Measurements from ENCODE around the gene FHAD1.

DNA sequence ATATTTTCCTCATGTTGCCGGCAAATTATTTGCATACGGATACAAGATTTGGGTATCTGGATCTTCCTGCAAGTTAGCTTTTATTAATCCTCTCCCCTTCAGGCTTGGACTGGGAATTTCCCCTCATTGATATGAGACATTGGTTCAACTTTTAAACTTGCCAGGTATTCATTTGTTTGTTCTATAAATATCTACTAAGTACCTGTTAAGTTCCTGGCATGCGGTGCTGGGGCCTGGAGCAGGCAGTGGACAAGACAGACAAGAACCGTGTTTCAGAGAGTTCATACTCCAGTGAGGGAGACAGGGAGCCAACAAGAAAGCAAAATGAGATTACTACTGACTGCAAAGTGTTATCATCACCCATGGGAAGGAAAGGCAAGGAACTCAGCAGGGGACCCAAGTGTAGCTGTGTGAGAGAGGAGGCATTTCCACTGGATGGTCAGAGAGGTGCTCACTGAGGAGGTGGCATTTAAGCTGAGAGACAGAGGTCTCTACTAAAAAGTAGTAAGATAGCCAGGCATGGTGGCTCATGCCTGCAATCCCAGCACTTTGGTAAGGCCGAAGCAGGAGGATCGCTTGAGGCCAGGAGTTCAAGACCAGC, 39.1 kb upstream of the FHAD1 start:
- TF ChIP-seq, protein P1, sequence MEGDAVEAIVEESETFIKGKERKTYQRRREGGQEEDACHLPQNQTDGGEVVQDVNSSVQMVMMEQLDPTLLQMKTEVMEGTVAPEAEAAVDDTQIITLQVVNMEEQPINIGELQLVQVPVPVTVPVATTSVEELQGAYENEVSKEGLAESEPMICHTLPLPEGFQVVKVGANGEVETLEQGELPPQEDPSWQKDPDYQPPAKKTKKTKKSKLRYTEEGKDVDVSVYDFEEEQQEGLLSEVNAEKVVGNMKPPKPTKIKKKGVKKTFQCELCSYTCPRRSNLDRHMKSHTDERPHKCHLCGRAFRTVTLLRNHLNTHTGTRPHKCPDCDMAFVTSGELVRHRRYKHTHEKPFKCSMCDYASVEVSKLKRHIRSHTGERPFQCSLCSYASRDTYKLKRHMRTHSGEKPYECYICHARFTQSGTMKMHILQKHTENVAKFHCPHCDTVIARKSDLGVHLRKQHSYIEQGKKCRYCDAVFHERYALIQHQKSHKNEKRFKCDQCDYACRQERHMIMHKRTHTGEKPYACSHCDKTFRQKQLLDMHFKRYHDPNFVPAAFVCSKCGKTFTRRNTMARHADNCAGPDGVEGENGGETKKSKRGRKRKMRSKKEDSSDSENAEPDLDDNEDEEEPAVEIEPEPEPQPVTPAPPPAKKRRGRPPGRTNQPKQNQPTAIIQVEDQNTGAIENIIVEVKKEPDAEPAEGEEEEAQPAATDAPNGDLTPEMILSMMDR (IDR thresholded peaks at IDR 0.05; ENCODE audit: poor library complexity), result no peak
- TF ChIP-seq EZH2phosphoT487 (IDR thresholded peaks at IDR 0.05; ENCODE audit: low read depth, severe bottlenecking, unreplicated experiment), result no peak

Data from hepatocyte (in vitro differentiated cells).